OCI-LY1 (cell line): ENCODE results near the gene DNAH1.

ENCODE experiments used
- H2AFZ ChIP-seq: fragments of 200-600 bp; sonication (generic), shearing (Covaris generic); 2 replicates; pipeline ENCODE4 v1.6.0; 2014; ENCODE audit warnings: antibody characterized with exemption, mild to moderate bottlenecking, low read length
- H3F3A ChIP-seq: fragments of 200-600 bp; sonication (generic), shearing (Covaris generic); 2 replicates; pipeline ENCODE4 v1.6.0; 2014; ENCODE audit warnings: mild to moderate bottlenecking, antibody characterized with exemption, low read length, moderate library complexity; ENCODE audit not compliant: insufficient read depth
- H3K27ac ChIP-seq: fragments of 200-600 bp; sonication (generic); 2 replicates; pipeline ENCODE4 v1.5.1; 2014; ENCODE audit warnings: low read length, mixed run types, mild to moderate bottlenecking, low read depth; ENCODE audit not compliant: poor library complexity, severe bottlenecking
- H3K27me3 ChIP-seq: fragments of 200-600 bp; sonication (generic); 2 replicates; pipeline ENCODE4 v1.6.0; 2014; ENCODE audit warnings: antibody characterized with exemption, mild to moderate bottlenecking, low read length, moderate library complexity; ENCODE audit not compliant: insufficient read depth
- H3K36me3 ChIP-seq: fragments of 200-600 bp; sonication (generic); 2 replicates; pipeline ENCODE4 v1.6.1; 2014; ENCODE audit warnings: mild to moderate bottlenecking, antibody characterized with exemption, low read length, moderate library complexity, mixed read lengths; ENCODE audit not compliant: insufficient read depth
- H3K4me1 ChIP-seq: fragments of 200-600 bp; sonication (generic); 2 replicates; pipeline ENCODE4 v1.5.1; 2014; ENCODE audit warnings: mild to moderate bottlenecking, low read length, moderate library complexity; ENCODE audit not compliant: insufficient read depth, severe bottlenecking
- H3K4me2 ChIP-seq: fragments of 200-600 bp; sonication (generic), shearing (Covaris generic); 2 replicates; pipeline ENCODE4 v1.6.1; 2014; ENCODE audit warnings: low read length
- H3K4me3 ChIP-seq: fragments of 200-600 bp; sonication (generic); 2 replicates; pipeline ENCODE4 v1.5.1; 2014; ENCODE audit warnings: low read length, low read depth, mild to moderate bottlenecking, mixed read lengths; ENCODE audit not compliant: poor library complexity, severe bottlenecking
- H3K79me2 ChIP-seq: fragments of 200-600 bp; shearing (Covaris generic); 2 replicates; pipeline ENCODE4 v1.6.1; 2016; ENCODE audit warnings: mixed run types, low read length, mixed read lengths; ENCODE audit not compliant: insufficient read depth
- H3K9ac ChIP-seq: fragments of 200-600 bp; sonication (generic), shearing (Covaris generic); 2 replicates; pipeline ENCODE4 v1.6.1; 2014; ENCODE audit warnings: mild to moderate bottlenecking, low read length, mixed read lengths
- H3K9me2 ChIP-seq: fragments of 200-600 bp; sonication (generic), shearing (Covaris generic); 2 replicates; pipeline ENCODE4 v1.6.1; 2014; ENCODE audit warnings: low read depth, mild to moderate bottlenecking, low read length, mixed read lengths
- H3K9me3 ChIP-seq: fragments of 200-600 bp; shearing (Covaris generic); 2 replicates; pipeline ENCODE4 v1.6.1; 2014; ENCODE audit warnings: low read length, mixed read lengths
- H4K20me1 ChIP-seq: fragments of 200-600 bp; sonication (generic), shearing (Covaris generic); 2 replicates; pipeline ENCODE4 v1.6.0; 2016; ENCODE audit warnings: mild to moderate bottlenecking, low read length; ENCODE audit not compliant: insufficient read depth
- CTCF ChIP-seq: fragments of 200-600 bp; sonication (generic), shearing (Covaris generic); IDR thresholded peaks from 2 replicates; pipeline ENCODE4 v1.5.1; 2017; ENCODE audit warnings: mild to moderate bottlenecking, antibody characterized with exemption, low read length, moderate library complexity, mixed read lengths
- EZH2 ChIP-seq: fragments of 200-600 bp; sonication (generic), shearing (Covaris generic); IDR thresholded peaks from 2 replicates; pipeline ENCODE4 v1.8.0; 2017; ENCODE audit warnings: borderline replicate concordance, mixed run types, mild to moderate bottlenecking, antibody characterized with exemption, low read length, moderate library complexity, mixed read lengths

DNAH1 gene

GRCh38 chr3:52430416-52430810 is 114.3 kb downstream of the DNAH1 start:
- Histone ChIP-seq H3K79me2 (no peaks in the 10 kb centered on the region), H3K4me1 (peaks cover 4% of the 10 kb centered on the region), H3K27me3 (no peaks in the 10 kb centered on the region), H3F3A (no peaks in the 10 kb centered on the region), H3K4me2 (no peak overlapping the region), H3K4me3 (no peak overlapping the region), H3K9me3 (no peaks in the 10 kb centered on the region), H4K20me1 (no peaks in the 10 kb centered on the region), H2AFZ (no peak overlapping the region), H3K9me2 (no peaks in the 10 kb centered on the region), H3K9ac (no peak overlapping the region), H3K36me3 (no peaks in the 10 kb centered on the region), H3K27ac (no peak overlapping the region)
- no peak for TF ChIP-seq CTCF
- TF ChIP-seq EZH2 = no peak

GRCh38 chr3:52431459-52432223 is 115.5 kb downstream of the DNAH1 start:
- no peaks in the 10 kb centered on the region for H3K9me2 ChIP-seq
- H3K4me2 ChIP-seq = no peak overlapping the region
- no peaks in the 10 kb centered on the region for H3K9me3 ChIP-seq
- TF ChIP-seq EZH2 (no peak), CTCF (no peak)
- no peak overlapping the region for H3K27ac ChIP-seq
- H3K9ac ChIP-seq = no peak overlapping the region
- H3K4me1 ChIP-seq = peaks cover 4% of the 10 kb centered on the region
- no peaks in the 10 kb centered on the region for H3F3A ChIP-seq
- no peak overlapping the region for H3K4me3 ChIP-seq
- no peak overlapping the region for H2AFZ ChIP-seq
- H3K36me3 ChIP-seq = no peaks in the 10 kb centered on the region
- no peaks in the 10 kb centered on the region for H4K20me1 ChIP-seq
- no peaks in the 10 kb centered on the region for H3K79me2 ChIP-seq
- no peaks in the 10 kb centered on the region for H3K27me3 ChIP-seq

GRCh38 chr3:52432225-52432624 is 116.1 kb downstream of the DNAH1 start:
- Histone ChIP-seq H3K4me2 (no peak overlapping the region), H3K27me3 (no peaks in the 10 kb centered on the region), H3K4me1 (peaks cover 4% of the 10 kb centered on the region), H3K79me2 (no peaks in the 10 kb centered on the region), H3K9me2 (no peaks in the 10 kb centered on the region), H3F3A (no peaks in the 10 kb centered on the region), H3K27ac (no peak overlapping the region), H3K4me3 (no peak overlapping the region), H3K9ac (no peak overlapping the region), H3K9me3 (no peaks in the 10 kb centered on the region), H3K36me3 (no peaks in the 10 kb centered on the region), H2AFZ (no peak overlapping the region), H4K20me1 (no peaks in the 10 kb centered on the region)
- TF ChIP-seq CTCF = no peak
- no peak for TF ChIP-seq EZH2
